ENCODE data around the gene MSI2. TPM values are rescaled to one million over a fixed set of nuclear protein-coding genes. Genes with fewer than 3 reads are reported as not detected.

The MSI2 gene
- total and polyA plus RNA-seq, 9 of the 15 experiments (the other 6 are each of a cell fraction or from before 2014, with no cell fraction given), result 4.6 to 61.8 (median 42.4) TPM

- DNase-seq (ENCODE audit: extremely low read depth in 1 of 4, low spot score in 3 of 4) (no peak), ATAC-seq (no peak), FAIRE-seq (no peak)
- H4K20me1 ChIP-seq (replicated peaks; ENCODE audit: control insufficient read depth, insufficient read depth, low read length), result 0 out of 2 replicates have a peak, but pooled peaks cover 3% of the 10 kb centered on the region
- peaks cover 10% of the 10 kb centered on the region; the same call in 2 of the 3 replicates for H3K36me3 ChIP-seq (ENCODE audit: control insufficient read depth, insufficient read depth, low read length)
- no peaks in the 10 kb centered on the region for H3K9me3 ChIP-seq (replicated peaks; ENCODE audit: control insufficient read depth, insufficient read depth, low read depth, low read length)
- BruUV-seq (replicated peaks), result no TSS peak
- peaks cover 0 to 4% of the 10 kb centered on the region in 2 experiments; a peak in 2 of 5 replicates for H3K4me1 ChIP-seq (replicated peaks in 1 of 2; ENCODE audit: control insufficient read depth in 2 of 2, insufficient read depth in 2 of 2, low read length in 2 of 2)
- 69% methylated on average over 3 of the region's 3 CpGs for WGBS (ENCODE audit: insufficient coverage, low coverage, missing lambda C conversion rate)
- intact Hi-C loops (cut with micrococcal nuclease) (no loop called here), in situ Hi-C loops (cut with MboI) (no loop called here)
- H3K27me3 ChIP-seq (ENCODE audit: control insufficient read depth in 2 of 2, insufficient read depth in 2 of 2, low read length in 2 of 2), result no peaks in the 10 kb centered on the region
- peaks cover 3% of the 10 kb centered on the region for H3K9me1 ChIP-seq (ENCODE audit: control insufficient read depth, insufficient read depth, low read length)
- no peak overlapping the region for H2AFZ ChIP-seq (ENCODE audit: low read depth, low read length)
- H3K9ac ChIP-seq (ENCODE audit: insufficient read depth in 1 of 2, low read depth in 2 of 2, low read length in 2 of 2), result no peak overlapping the region
- H3K27ac ChIP-seq (ENCODE audit: extremely low read depth, low read depth, low read length), result no peak overlapping the region
- H3K4me2 ChIP-seq (ENCODE audit: insufficient read depth, low read length), result no peak overlapping the region
- H3K79me2 ChIP-seq (ENCODE audit: control insufficient read depth, insufficient read depth, low read length), result no peaks in the 10 kb centered on the region
- ChIA-PET POLR2A (interaction anchor here (1.4 kb wide), 1 partner anchor 12 kb away, joined by 3 read pairs; no protein-coding TSS in a partner anchor), CTCF (ENCODE audit: low intra/inter-chr PET ratio) (no interaction called here)
- no peak overlapping the region for H3K4me3 ChIP-seq
- no peak for TF ChIP-seq ETV1 (tag; conservative IDR thresholded peaks at IDR 0.05; ENCODE audit: low read depth)
- no peak for TF ChIP-seq ZNF224 (CRISPR knock-in tag; IDR thresholded peaks at IDR 0.05)
- no peak for TF ChIP-seq SRSF3 (IDR thresholded peaks at IDR 0.05; ENCODE audit: insufficient read depth, low read length)
- TF ChIP-seq MNT (conservative IDR thresholded peaks at IDR 0.05), result no peak
- no peak for TF ChIP-seq ZBTB40 (IDR thresholded peaks at IDR 0.05)
- no peak for TF ChIP-seq ZBTB40 (CRISPR knock-in tag; IDR thresholded peaks at IDR 0.05)
- no peak for TF ChIP-seq MTF1 (CRISPR knock-in tag; IDR thresholded peaks at IDR 0.05; ENCODE audit: borderline replicate concordance)
- no peak for TF ChIP-seq STAT5A (IDR thresholded peaks at IDR 0.05; ENCODE audit: borderline replicate concordance, low read length)
- no peak for TF ChIP-seq KDM4B (IDR thresholded peaks at IDR 0.05; ENCODE audit: borderline replicate concordance in 2 of 2, low read depth in 1 of 2)
- no peak for TF ChIP-seq SMARCA5 (IDR thresholded peaks at IDR 0.05)
- TF ChIP-seq DNMT1 (IDR thresholded peaks at IDR 0.05), result no peak
- TF ChIP-seq SRSF7 (optimal IDR thresholded peaks at IDR 0.05; ENCODE audit: low read depth, low read length), result no peak
- TF ChIP-seq ESRRA (IDR thresholded peaks at IDR 0.05; ENCODE audit: borderline replicate concordance, low read depth), result no peak
Measured at GRCh38 chr17:57603546-57603945, 347.2 kb downstream of the MSI2 start.

Measured in K562 (cell line).